BLaER1 treated with 17β-estradiol and CSF1 and Interleukin-3, amounts not matched to agents 10 nM and 100 nM (cell line): ENCODE data around the gene LPCAT1.
"Not testable (repeated sequence)": the region's sequence is repeated elsewhere in the genome, so short reads cannot be mapped to it uniquely, and the experiment has no call there.

Source experiments
- H3K27ac ChIP-seq, 11 experiments: shearing (Covaris generic); formaldehyde crosslinking; 2 replicates each; pipeline ENCODE4 v1.8.1; 2022
- H3K27me3 ChIP-seq, 11 experiments: shearing (Covaris generic); formaldehyde crosslinking; 2 replicates each; pipeline ENCODE4 v1.8.1; 2022
- H3K36me3 ChIP-seq, 11 experiments: shearing (Covaris generic); formaldehyde crosslinking; 2 replicates each; pipeline ENCODE4 v1.8.1; 2022
- H3K4me1 ChIP-seq, 10 experiments: shearing (Covaris generic); formaldehyde crosslinking; 2 replicates each; pipeline ENCODE4 v1.8.1; 2022
- H3K4me2 ChIP-seq, 11 experiments: shearing (Covaris generic); formaldehyde crosslinking; 2 replicates each; pipeline ENCODE4 v1.8.1; 2022
- H3K4me3 ChIP-seq, 10 experiments: shearing (Covaris generic); formaldehyde crosslinking; 2 replicates each; pipeline ENCODE4 v1.8.1; 2022
- H3K9ac ChIP-seq, 11 experiments: shearing (Covaris generic); formaldehyde crosslinking; 2 replicates each; pipeline ENCODE4 v1.8.1; 2022
- H3K9me3 ChIP-seq, 11 experiments: shearing (Covaris generic); formaldehyde crosslinking; replicated peaks in 1 of 11; 2 replicates each; pipeline ENCODE4 v1.8.1; 2022
- H4K20me1 ChIP-seq, 11 experiments: shearing (Covaris generic); formaldehyde crosslinking; 2 replicates each; pipeline ENCODE4 v1.8.1; 2022
- Cebpa-rat ChIP-seq, 11 experiments: shearing (Covaris generic); IDR thresholded peaks; 2 replicates each; pipeline ENCODE4 v1.8.1; 2022

Gene LPCAT1

DNA sequence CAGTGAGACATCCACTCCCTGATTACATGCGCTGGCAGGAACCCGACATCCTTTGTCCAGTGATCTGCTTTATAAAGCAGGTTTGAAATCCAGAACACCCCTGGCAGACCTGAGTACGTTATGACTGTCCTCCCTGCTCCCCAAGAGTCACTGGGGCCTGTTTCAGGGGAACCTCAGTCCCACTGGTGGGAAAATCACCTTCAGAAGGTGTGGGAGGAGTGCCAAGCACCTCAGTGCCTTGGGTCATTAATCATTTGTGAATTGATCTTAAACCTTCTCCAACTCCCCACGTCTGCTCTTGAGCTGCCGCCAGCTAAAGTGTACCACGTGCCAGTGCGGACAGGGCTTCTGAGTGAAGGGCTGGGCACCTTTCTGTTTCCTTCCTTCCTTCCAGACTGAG, 94.7 kb downstream of the LPCAT1 start:
- no peaks in the 10 kb centered on the region for H3K36me3 ChIP-seq
- peaks cover 62 to 96% (median 74%) of the 10 kb centered on the region in 11 experiments for H3K9me3 ChIP-seq
- H4K20me1 ChIP-seq: no peaks in the 10 kb centered on the region
- H3K4me2 ChIP-seq: no peak overlapping the region
- H3K4me1 ChIP-seq: no peaks in the 10 kb centered on the region
- H3K9ac ChIP-seq: no peak overlapping the region
- no peak overlapping the region for H3K27ac ChIP-seq
- no peaks in the 10 kb centered on the region for H3K27me3 ChIP-seq
- H3K4me3 ChIP-seq: no peak overlapping the region
- TF ChIP-seq Cebpa-rat (IDR thresholded peaks at IDR 0.05): no peak

- H3K9me3 ChIP-seq: peaks cover 55 to 86% (median 64%) of the 10 kb centered on the region in 11 experiments
- TF ChIP-seq Cebpa-rat (IDR thresholded peaks at IDR 0.05): no peak
- H3K27ac ChIP-seq: no peak overlapping the region
- H4K20me1 ChIP-seq: no peaks in the 10 kb centered on the region
- H3K4me2 ChIP-seq: no peak overlapping the region
- no peaks in the 10 kb centered on the region for H3K27me3 ChIP-seq
- H3K4me3 ChIP-seq: no peak overlapping the region
- no peak overlapping the region for H3K9ac ChIP-seq
- no peaks in the 10 kb centered on the region for H3K4me1 ChIP-seq
- no peaks in the 10 kb centered on the region for H3K36me3 ChIP-seq
Observed at GRCh38 chr5:1428107-1428506, 95.7 kb downstream of the LPCAT1 start.

DNA sequence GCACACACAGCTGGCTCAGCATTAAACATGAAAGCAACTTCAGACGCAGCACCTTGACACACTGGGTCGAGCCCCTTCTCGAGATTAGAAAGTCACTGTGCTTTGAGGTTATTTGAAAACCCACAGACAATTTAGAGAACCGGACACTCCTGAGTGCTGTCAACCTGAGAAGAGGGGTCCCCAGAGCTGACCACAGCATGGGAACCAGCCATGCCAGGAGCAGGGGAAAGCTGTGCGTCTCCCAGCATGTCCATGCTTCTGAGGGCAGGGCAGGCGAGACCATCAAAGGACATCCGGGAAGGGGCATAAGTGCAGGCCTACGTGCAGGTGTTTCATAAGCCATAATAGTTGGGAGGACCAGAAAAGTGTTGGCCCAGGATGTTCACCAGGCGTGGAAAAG, 99.0 kb downstream of the LPCAT1 start:
- peaks cover 0 to 24% (median 18%) of the 10 kb centered on the region in 10 experiments; a peak in 15 of 20 replicates for H3K4me1 ChIP-seq
- H3K9me3 ChIP-seq: peaks cover 41 to 54% (median 46%) of the 10 kb centered on the region in 11 experiments
- no peaks in the 10 kb centered on the region for H3K36me3 ChIP-seq
- H3K27me3 ChIP-seq: no peaks in the 10 kb centered on the region
- H4K20me1 ChIP-seq: 0 out of 22 replicates have a peak, but pooled peaks cover 0 to 5% (median 0%) of the 10 kb centered on the region in 11 experiments
- no peak overlapping the region for H3K9ac ChIP-seq
- no peak overlapping the region for H3K27ac ChIP-seq
- H3K4me3 ChIP-seq: no peak overlapping the region
- no peak overlapping the region for H3K4me2 ChIP-seq
- TF ChIP-seq Cebpa-rat (IDR thresholded peaks at IDR 0.05): no peak

GRCh38 chr5:1423901-1424603, 99.7 kb downstream of the LPCAT1 start:
- H3K4me3 ChIP-seq: no peak overlapping the region
- H3K27ac ChIP-seq: no peak overlapping the region
- H3K27me3 ChIP-seq: no peaks in the 10 kb centered on the region
- TF ChIP-seq Cebpa-rat (IDR thresholded peaks at IDR 0.05): no peak
- H3K36me3 ChIP-seq: no peaks in the 10 kb centered on the region
- H3K9ac ChIP-seq: no peak overlapping the region
- H3K4me2 ChIP-seq: no peak overlapping the region
- 0 out of 22 replicates have a peak, but pooled peaks cover 0 to 5% (median 0%) of the 10 kb centered on the region in 11 experiments for H4K20me1 ChIP-seq
- peaks cover 34 to 47% (median 40%) of the 10 kb centered on the region in 11 experiments for H3K9me3 ChIP-seq
- H3K4me1 ChIP-seq: peaks cover 0 to 31% (median 25%) of the 10 kb centered on the region in 10 experiments; a peak in 15 of 20 replicates

GRCh38 chr5:1422522-1422921, 101.2 kb downstream of the LPCAT1 start:
- H3K4me3 ChIP-seq, H3K27me3 ChIP-seq, H4K20me1 ChIP-seq, H3K36me3 ChIP-seq, H3K4me2 ChIP-seq, H3K9ac ChIP-seq, H3K27ac ChIP-seq: not testable (repeated sequence)
- peaks cover 0 to 39% (median 25%) of the 10 kb centered on the region in 10 experiments; a peak in 15 of 20 replicates for H3K4me1 ChIP-seq
- H3K9me3 ChIP-seq: peaks cover 19 to 39% (median 29%) of the 10 kb centered on the region in 11 experiments

- Histone ChIP-seq H4K20me1 (0 out of 22 replicates have a peak, but pooled peaks cover 0 to 5% (median 0%) of the 10 kb centered on the region in 11 experiments), H3K27ac (no peak overlapping the region), H3K9ac (no peak overlapping the region), H3K4me2 (peak overlapping the region in 4 of 11 experiments; percentile 81 to 93 (median 88); a peak in 7 of 22 replicates), H3K4me3 (no peak overlapping the region), H3K27me3 (no peaks in the 10 kb centered on the region), H3K9me3 (peaks cover 11 to 39% (median 28%) of the 10 kb centered on the region in 11 experiments), H3K36me3 (no peaks in the 10 kb centered on the region), H3K4me1 (peaks cover 0 to 40% (median 25%) of the 10 kb centered on the region in 10 experiments; a peak in 15 of 20 replicates)
- no peak for TF ChIP-seq Cebpa-rat (IDR thresholded peaks at IDR 0.05)
Observed at GRCh38 chr5:1421521-1422341, 102.0 kb downstream of the LPCAT1 start.

- no peak for TF ChIP-seq Cebpa-rat (IDR thresholded peaks at IDR 0.05)
- Histone ChIP-seq H3K4me1 (peaks cover 0 to 49% (median 33%) of the 10 kb centered on the region in 10 experiments; a peak in 15 of 20 replicates), H3K27ac (no peak overlapping the region), H4K20me1 (0 out of 22 replicates have a peak, but pooled peaks cover 0 to 5% (median 0%) of the 10 kb centered on the region in 11 experiments), H3K4me2 (peak overlapping the region in 9 of 11 experiments; percentile 15 to 93 (median 77); a peak in 17 of 22 replicates), H3K9me3 (peaks cover 0 to 36% (median 20%) of the 10 kb centered on the region in 11 experiments; a peak in 18 of 22 replicates), H3K36me3 (no peaks in the 10 kb centered on the region), H3K4me3 (peak overlapping the region in 1 of 10 experiments; percentile 29; a peak in 2 of 20 replicates), H3K27me3 (no peaks in the 10 kb centered on the region), H3K9ac (peak overlapping the region in 2 of 11 experiments; percentile 14 to 29; a peak in 1 of 22 replicates)
Observed at GRCh38 chr5:1420211-1421195, 103.3 kb downstream of the LPCAT1 start.
